Measurements from ENCODE around the gene AMIGO3.
"Not testable (repeated sequence)": the region's sequence is repeated elsewhere in the genome, so short reads cannot be mapped to it uniquely, and the experiment has no call there.

The AMIGO3 gene

GRCh38 chr3:49712166-49712565 lies 7.3 kb downstream of the AMIGO3 start:
- no peak for DNase-seq (ENCODE audit: low read depth)

GRCh38 chr3:49711489-49711888 lies 8.0 kb downstream of the AMIGO3 start:
- DNase-seq (ENCODE audit: low read depth): no peak

- no peak for DNase-seq (ENCODE audit: low read depth)
These were observed 9.6 kb downstream of the AMIGO3 start for GRCh38 chr3:49709852-49710251.

GRCh38 chr3:49707113-49707480 lies 12.4 kb downstream of the AMIGO3 start:
- DNase-seq (ENCODE audit: low read depth): no peak

DNA sequence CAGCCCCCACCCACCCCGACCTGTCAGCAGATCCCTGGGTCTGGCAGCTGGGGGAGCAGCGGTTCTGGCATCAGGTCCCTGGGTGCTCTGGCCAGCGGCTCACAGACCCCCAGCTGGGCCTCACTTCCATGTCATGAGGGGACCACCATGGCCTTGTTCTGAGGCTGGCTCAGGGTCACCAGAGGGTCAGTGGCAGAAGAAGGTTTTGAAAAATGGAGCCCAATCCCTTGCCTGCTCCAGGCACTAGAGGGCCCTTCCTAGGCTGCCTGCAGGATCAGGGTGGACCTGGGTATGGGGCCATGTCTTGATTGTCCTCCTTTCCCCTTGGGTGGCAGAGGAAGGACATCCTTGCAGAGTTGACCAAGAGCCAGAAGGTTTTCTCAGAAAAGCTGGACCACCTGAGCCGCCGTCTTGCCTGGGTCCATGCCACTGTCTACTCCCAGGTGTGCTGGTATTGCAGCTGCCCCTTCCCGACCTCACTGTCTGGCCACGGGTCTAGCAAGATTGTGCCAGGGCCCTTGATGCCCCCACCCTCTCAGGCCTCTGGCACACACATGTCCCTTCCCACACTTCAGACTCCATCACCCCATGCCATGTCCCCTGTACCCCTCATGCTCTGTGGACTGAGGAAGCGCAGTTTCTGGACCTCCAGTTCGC lies 12.9 kb downstream of the AMIGO3 start:
- no peak for DNase-seq (ENCODE audit: low read depth)

GRCh38 chr3:49705390-49705960 lies 14.0 kb downstream of the AMIGO3 start:
- no peak for DNase-seq (ENCODE audit: low read depth)

DNA sequence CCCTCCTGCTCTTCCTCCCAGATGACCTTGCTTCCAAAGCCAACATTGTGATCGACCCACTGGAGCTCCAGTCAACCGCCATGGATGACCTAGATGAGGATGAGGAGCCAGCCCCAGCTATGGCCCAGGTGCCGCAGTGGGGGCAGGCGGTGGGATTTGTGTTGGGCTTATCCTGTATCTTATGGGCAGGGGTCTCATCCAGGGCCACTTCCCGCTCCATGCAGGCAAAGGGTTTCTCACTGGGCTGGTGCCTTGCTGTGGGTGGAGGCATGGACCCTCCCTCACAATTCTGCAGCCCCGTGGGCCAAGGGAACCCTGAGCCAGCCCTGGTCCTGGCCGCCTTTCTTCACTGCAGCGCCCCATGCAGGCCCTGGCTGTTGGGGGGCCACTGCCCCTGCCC lies 14.9 kb downstream of the AMIGO3 start:
- no peak for DNase-seq (ENCODE audit: low read depth)

GRCh38 chr3:49703956-49704355 lies 15.5 kb downstream of the AMIGO3 start:
- no peak for DNase-seq (ENCODE audit: low read depth)

DNA sequence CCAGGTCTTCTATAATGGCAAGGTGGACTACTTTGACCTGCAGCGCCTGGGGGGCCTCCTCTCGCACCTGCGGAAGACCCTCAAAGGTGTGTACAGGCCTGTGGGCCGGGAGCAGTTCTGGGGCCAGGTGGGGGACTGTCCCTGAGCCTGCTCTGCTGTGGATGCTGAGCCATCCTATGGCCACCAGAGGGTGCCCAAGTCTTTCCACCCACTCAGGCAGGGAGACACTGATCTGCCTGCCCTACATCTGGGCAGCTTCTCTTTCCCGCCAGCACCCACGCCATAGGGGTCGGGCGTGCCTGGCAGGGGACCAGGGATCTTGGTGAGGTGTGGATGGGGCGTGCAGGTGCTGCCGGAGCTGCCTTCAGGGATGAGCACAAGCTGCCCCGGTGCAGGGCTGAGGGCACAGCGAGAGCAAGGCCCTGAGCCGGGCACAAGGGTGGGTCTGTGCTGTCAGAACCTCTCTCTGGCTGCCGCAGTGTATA lies 16.0 kb downstream of the AMIGO3 start:
- no peak for DNase-seq (ENCODE audit: low read depth)

DNA sequence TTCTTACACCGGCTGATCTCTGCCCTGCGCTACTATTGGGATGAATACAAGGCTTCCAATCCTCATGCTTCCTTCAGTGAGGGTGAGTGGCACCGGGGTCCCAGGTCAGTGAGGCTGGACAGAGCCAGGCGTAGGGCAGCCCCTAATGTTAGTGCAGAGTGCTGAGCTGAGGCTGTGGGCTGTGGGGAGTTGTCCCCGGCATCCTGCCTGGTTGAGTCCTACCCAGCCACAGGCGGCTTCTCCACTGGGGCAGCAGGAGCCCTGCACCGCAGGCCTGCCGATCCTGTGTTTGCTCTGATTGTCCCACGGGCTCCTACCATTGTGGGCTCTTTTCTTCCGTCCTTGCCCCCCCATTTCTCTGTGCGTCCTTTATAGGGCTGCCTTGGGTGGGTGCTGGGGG lies 16.8 kb downstream of the AMIGO3 start:
- no peak for DNase-seq (ENCODE audit: low read depth)

DNA sequence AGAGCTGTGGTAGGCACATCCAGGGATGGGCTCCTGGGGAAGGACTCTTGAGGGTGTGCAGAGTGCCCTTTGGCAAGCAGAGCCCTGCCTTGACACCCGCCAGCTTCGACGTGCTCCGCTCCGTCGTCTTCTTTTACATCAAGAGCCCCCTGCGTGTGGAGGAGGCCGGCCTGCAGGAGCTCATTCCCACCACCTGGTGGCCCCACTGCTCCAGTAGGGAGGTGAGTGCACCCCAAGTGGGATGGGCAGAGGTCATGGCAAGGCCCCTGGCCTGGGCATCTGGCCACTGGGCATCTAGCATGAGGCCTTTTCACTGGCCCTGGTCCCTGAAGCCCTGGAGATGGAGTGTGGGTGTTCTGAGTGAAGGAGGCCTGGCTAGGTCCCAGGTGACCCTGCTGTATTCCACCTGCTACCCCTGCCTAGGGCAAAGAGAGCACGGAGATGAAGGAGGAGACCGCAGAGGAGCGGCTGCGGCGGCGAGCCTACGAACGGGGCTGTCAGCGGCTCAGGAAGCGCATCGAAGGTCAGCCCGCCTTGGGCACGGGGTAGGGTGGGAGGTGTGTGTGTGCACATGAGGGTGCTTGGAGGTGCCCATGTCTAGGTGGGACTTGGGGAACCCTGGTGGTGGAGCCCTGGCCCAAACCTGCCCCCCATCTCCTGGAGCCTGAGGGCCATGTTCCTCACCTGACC lies 18.0 kb downstream of the AMIGO3 start:
- DNase-seq (ENCODE audit: low read depth): no peak

- DNase-seq (ENCODE audit: low read depth): no peak
These were observed 18.9 kb downstream of the AMIGO3 start for GRCh38 chr3:49700453-49701128.

- DNase-seq (ENCODE audit: low read depth): no peak
These were observed 19.5 kb downstream of the AMIGO3 start for GRCh38 chr3:49700014-49700413.

DNA sequence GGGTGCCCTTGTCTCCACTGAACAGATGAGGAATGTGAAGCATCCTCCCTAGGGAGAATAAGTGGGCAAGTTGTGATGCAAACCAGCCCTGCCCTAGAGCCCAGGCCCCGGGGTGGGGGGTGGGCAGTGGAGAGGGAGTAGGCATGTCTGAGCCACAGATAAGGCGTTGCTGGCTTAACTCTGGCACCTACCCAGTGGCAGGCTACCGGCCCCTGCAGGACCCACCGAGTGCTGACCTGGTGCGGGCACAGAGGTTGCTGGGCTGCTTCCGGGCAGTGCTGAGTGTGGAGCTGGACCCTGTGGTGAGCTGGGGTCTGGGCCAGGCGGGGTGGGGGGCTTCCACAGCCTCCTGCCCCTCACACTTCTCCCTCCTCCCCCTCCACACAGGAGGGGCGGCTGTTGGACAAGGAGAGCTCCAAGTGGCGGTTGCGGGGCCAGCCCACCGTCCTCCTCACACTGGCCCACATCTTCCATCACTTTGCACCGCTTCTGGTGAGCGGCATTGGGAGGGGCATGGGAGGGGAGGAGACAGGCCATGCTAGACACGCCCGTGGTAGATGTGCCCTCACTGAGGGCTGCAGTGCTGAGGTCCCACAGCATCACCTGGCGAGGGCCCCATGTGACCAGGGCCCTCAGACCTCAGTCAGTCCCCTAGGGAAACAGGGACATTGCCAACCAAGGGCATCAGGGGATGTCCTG lies 20.1 kb downstream of the AMIGO3 start:
- no peak for DNase-seq (ENCODE audit: low read depth)

DNA sequence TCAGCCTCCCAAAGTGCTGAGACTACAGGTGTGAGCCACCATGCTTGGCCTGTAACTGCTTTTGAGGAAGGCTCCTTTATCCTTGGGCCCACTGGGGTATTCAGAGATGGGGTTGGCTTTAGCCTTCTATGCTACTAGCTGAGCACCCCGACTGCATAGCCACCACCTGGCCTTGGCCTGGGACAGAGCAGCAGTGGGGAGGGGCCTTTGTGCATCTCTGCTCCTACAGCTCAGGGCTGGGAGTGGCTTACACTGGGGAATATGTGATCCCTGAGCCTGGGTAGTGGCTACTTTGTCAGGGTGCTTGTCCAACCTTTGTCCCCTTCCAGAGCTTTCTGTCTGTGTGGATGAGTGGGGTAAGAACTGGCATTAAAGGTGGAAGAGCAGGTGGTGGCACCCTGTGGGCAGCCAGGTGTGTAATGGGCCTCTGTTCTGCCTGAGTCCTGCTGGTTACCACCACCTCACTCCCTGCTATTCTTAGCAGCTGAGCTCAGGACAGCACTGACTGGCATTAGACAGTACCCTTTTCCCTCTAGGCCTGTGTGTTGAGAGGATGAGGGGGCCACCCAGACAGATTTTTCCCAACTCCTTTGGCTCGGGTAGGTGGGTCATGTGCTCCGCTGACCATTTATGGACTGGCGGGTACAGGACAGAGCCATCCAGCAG lies 24.0 kb downstream of the AMIGO3 start:
- DNase-seq (ENCODE audit: low read depth): not testable (repeated sequence)

DNA sequence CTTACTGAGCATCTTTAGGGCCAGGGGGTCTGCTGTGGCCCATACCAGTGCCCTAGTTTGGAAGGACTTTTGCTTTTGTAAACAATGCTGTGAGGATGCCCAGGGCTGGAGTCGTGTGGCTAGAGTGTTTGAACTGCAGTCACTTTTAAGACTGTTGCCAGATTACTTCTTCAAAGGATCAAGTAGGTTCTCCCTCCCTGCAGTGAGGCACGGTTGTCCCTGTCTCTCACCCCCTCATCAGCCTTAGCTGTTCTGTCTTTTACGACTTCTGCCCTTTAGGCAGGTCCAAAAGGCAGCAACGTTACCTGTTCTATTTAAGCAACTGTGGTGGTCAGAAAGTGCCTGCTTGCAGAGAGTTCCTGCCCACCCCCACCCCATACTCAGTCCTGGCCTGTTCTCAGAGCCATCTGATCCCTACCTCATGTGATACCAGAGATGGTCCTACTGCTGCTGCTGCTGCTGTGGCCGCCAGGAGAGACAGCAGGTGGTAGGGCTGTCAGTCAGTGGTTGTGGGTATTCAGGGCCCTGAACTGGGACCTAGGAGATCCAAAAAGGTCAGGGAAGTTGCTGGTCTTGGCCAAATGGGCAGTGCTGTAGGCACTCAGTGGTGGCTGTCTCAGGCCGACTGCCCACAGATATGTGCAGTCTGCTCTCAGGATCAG lies 24.9 kb downstream of the AMIGO3 start:
- DNase-seq (ENCODE audit: low read depth): not testable (repeated sequence)

- not testable (repeated sequence) for DNase-seq (ENCODE audit: low read depth)
These were observed 28.0 kb downstream of the AMIGO3 start for GRCh38 chr3:49691481-49691880.

- DNase-seq (ENCODE audit: low read depth): not testable (repeated sequence)
These were observed 28.6 kb downstream of the AMIGO3 start for GRCh38 chr3:49690856-49691255.

GRCh38 chr3:49689908-49690624 lies 29.4 kb downstream of the AMIGO3 start:
- DNase-seq (ENCODE audit: low read depth): not testable (repeated sequence)

All from GM04504 (cell line).